GM18511 (cell line): ENCODE results near the gene NKD2.
"Not testable (repeated sequence)": the region's sequence is repeated elsewhere in the genome, so short reads cannot be mapped to it uniquely, and the experiment has no call there.

Experiments
- ATAC-seq: cut with Tn5 transposase; IDR thresholded peaks from one replicate; pipeline ENCODE4 v1.9.1; 2021; ENCODE audit warnings: mild to moderate bottlenecking, moderate library complexity; ENCODE audit not compliant: unreplicated experiment

The NKD2 gene

GRCh38 chr5:1008451-1009358 lies at the start of gene NKD2:
NKD2 (plus strand) TSS chr5:1008802; CDS start chr5:1009058, 256 bp downstream.
- peak; percentile 47 for ATAC-seq

DNA sequence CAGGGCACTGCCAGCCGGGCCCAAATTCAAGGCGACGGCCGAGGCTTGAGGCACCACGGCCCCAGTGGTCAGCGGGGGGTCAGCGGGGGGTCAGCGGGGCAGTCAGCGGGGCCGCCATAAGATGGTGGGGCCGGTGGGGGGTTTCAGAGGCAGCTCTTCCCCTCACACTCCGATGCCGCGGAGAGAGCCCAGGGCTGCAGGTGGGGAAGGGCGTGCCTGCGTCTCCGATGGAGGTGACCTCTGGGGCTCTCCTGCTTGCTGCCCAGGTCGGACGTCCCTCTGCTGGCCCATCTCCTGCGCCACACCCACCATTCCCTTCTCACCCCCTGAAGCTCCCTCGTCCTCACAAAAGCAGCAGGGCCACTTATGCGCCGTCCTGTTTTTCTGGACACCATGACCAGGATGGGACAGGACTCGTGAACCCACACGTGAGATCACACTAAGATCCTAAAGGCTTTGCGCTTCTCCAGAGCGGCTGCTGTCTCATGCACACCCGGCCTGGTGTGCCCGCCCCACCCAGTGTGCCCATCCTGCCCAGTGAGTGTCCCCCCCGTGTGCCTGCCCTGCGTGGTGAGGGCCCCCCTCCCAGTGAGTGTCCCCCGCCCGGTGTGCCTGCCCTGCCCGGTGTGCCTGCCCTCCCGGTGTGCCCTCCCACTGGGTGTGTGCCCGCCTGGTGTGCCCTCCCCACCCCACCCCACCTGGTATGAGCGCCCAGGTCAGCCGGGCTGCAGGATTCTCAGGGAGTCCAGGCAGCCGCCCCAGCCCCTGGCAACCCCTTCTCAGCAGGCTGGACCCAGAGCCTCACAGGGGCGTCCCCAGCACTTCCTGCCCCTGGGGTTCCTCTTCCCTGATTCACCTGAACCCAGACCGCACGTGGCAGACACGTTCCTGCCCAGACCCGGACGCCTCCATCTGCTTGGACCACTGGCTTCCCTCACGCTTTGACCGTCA lies 48.7 kb upstream of the NKD2 start:
- ATAC-seq: no peak

DNA sequence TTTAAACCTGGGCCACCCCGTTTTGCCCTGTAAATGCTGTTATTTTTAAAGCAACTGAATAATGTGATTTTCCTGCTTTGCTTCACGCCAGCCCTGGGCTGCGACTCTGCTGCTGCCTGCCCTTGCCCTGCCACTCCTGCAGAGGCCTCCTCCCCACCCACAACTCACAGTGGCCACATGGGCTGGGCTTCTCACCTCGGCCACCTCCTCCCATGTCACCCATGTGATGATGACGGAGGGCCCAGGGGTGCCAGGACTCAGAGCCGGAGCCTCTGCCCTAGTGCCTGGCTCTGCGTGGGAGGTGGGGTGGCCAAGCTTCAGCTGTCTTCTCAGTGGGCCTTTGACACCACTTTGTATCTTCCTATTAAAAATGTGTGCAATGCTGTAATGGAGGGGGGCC lies 48.1 kb upstream of the NKD2 start:
- ATAC-seq: no peak

DNA sequence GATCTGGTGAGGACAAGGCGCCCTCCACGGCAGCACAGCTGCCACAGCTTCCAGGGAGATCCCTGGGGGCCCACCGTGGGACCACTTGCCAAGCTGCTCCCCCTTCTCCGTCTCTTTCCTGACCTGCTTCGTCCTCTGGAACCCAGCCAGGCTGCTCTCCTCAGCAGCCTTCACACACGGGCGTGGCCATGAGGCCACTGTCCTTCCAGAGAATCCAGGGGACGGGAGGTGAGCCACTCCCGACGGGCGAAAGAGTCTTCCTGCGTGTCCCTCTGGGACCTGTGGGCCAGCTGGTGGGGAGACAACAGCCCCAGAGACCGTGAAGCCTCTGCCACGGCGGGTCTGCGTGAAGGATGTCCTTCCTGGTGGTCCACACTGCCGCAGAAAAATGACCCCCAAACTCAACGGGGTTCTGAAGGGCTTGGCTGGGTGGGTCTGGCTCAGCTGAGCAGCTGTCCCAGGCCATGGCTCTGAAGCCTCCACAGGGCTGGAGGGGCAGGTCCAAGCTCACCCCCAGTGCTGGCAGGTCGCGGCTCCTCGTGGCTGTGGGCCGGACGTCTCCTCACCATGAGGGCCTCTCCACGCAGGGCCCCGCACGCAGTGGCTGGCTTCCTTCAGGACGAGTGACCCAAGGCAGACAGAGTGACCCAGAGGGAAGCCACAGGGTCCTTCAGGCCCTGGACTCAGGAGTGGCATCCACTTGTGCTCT lies 47.4 kb upstream of the NKD2 start:
- ATAC-seq: no peak

DNA sequence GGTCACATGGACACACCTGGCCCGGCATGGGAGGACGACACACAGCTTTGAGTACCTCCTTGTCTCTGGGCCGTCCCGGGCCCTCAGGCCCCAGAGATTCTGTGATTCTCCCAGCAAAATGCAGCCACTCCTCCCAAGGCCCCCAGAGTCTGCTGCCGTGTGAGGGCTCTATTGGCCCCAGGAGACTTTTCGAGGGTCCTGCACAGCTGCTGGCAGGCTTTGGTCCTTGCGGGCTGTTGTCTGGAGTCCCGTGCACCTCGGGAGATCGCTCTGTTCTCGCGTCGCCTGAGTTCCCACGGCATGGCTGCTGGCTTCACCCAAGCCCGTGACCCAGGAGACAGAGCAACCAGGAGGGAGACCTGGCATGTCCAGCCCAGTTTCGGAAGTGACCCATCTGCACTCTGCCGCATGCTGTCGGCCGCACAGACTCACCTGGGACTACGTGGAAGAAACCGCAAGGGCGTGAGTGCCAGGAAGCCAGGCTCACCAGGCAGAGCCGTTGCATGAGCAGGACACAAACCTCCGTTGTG lies 46.8 kb upstream of the NKD2 start:
- ATAC-seq: no peak

- no peak for ATAC-seq
Observed at GRCh38 chr5:962386-962785, 46.2 kb upstream of the NKD2 start.

DNA sequence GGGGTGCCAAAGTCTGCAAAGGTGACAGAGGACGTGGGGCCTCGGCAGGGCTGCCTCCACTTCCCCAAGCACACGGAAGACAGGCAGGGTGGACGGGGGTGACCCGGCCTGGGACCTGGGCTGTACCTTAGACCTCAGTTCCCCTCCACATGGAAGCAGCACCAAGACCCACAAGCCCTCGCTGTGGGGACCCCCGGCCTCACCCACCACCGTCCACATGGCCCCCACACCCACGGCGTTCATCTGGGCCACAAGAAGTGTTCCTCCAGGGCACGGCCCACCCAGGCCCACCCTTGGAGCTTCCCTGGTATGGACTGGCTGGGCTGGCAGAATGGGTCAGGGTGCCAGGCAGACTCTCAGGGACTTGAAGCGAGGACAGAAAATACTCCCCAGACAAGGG lies 45.8 kb upstream of the NKD2 start:
- no peak for ATAC-seq

- ATAC-seq: no peak
Observed at GRCh38 chr5:963310-963672, 45.3 kb upstream of the NKD2 start.

- ATAC-seq: peak; percentile 86
Observed at GRCh38 chr5:963673-964531, 44.7 kb upstream of the NKD2 start.

DNA sequence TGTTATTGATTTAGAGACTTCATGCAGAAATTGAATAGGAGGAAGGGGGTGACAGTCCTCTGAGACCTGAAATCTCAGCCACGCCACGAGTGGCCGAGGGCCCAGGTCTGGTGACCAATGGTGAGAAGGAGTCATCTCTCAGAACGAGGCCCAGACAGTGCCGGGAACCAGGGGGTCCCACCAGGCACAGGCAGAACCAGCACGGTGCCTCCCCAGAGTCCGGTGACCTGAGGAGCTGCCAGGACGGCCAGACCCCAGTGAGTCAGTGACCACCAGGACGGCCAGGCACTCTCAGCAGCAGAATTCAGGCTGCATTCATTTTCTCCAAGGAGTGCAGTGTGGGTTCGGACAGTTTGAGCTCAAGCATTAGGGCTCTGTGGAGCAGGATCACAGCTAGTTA lies 43.8 kb upstream of the NKD2 start:
- no peak for ATAC-seq

DNA sequence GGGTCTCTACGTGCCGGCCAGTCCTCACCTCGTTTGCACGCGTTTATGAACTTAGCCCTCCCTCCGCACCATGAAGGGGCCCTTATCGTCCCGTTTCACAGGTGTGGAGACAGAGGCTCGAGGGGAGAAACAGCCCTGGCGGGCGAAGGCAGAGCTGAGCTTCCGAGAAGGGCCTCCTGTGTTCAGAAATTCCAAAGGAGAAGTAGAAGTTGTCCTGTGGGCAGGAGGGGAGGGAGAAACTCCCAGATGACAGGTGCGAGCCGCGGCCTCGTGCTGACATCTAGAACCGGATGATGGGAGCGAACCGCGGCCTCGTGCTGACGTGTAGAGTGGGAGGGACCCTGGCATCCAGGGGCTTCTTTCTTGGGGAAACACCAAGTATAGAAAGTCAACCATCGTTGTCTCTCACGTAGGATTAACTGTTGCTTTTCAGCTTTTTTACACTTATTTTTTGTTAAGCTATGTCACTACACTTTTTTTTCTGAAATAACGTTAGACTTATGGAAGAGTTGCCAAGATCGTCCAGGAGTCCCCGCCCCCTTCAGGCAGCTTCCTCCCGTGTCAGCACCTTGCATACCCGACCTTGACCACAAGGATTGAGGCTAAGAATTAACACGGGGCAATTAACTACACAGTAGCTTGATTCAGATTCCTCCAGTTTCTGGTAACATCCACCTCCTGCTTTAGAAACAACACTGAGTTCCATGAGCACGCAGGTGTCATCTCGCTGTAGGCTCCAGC lies 42.8 kb upstream of the NKD2 start:
- ATAC-seq: no peak

GRCh38 chr5:966345-966710 lies 42.3 kb upstream of the NKD2 start:
- no peak for ATAC-seq

GRCh38 chr5:966941-967340 lies 41.7 kb upstream of the NKD2 start:
- ATAC-seq: no peak

DNA sequence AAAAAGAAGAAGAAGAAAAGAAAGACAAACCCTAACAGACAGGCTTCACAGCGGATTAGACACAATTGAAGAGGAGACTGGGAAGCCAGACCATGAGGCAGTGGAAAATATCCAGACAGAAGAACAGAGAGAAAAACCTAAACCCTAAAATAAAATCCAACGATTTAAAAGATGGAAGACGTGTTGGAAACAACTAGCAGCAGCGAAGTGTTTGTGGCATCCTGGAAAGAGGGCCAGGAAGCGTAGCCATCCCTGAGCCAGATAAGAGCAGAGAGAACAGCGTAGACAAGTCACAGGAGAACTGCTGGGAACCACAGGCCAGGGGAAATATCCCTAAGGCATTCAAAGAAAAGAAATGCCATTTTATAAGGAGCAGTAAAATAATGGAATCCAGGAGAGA lies 39.7 kb upstream of the NKD2 start:
- no peak for ATAC-seq

GRCh38 chr5:969408-969839 lies 39.2 kb upstream of the NKD2 start:
- no peak for ATAC-seq

DNA sequence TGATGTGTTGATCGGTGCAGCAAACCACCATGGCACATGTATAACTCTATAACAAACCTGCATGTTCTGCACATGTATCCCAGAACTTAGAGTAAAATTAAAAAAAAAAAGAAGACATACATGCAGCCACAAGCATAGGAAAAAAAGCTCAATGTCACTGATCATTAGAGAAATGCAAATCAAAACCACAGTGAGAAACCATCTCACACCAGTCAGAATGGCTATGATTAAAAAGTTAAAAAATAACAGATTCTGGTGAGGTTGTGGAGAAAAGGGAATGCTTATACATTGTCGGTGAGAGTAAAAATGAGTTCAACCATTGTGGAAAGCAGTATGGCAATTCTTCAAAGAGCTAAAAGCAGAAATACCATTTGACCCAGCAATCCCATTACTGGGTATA lies 36.0 kb upstream of the NKD2 start:
- not testable (repeated sequence) for ATAC-seq

- ATAC-seq: no peak
Observed at GRCh38 chr5:976849-977751, 31.5 kb upstream of the NKD2 start.

- no peak for ATAC-seq
Observed at GRCh38 chr5:978054-978453, 30.5 kb upstream of the NKD2 start.
